Measurements from ENCODE around the gene CDKN2C.
"Not testable (repeated sequence)": the region's sequence is repeated elsewhere in the genome, so short reads cannot be mapped to it uniquely, and the experiment has no call there.

The CDKN2C gene

GRCh38 chr1:50936321-50936720 lies 33.7 kb upstream of the CDKN2C start:
- peaks cover 4% of the 10 kb centered on the region; the same call in 1 of the 2 replicates for H3K4me1 ChIP-seq (ENCODE audit: insufficient read depth, low read length)
- no peak overlapping the region for H3K27ac ChIP-seq (ENCODE audit: low read length)
- H3K27me3 ChIP-seq (ENCODE audit: insufficient read depth, low read length): no peaks in the 10 kb centered on the region
- H3K9me3 ChIP-seq (ENCODE audit: insufficient read depth, low read depth, low read length): no peaks in the 10 kb centered on the region
- no peak overlapping the region for H3K9ac ChIP-seq (ENCODE audit: low read depth, low read length)
- no peaks in the 10 kb centered on the region for H3K36me3 ChIP-seq (ENCODE audit: insufficient read depth, low read depth, low read length)
- H3K4me3 ChIP-seq (ENCODE audit: low read length): no peak overlapping the region

- Histone ChIP-seq H3K9ac (ENCODE audit: low read depth, low read length) (no peak overlapping the region), H3K27ac (ENCODE audit: low read length) (no peak overlapping the region), H3K27me3 (ENCODE audit: insufficient read depth, low read length) (no peaks in the 10 kb centered on the region), H3K4me3 (ENCODE audit: low read length) (no peak overlapping the region), H3K9me3 (ENCODE audit: insufficient read depth, low read depth, low read length) (no peaks in the 10 kb centered on the region), H3K4me1 (ENCODE audit: insufficient read depth, low read length) (peaks cover 4% of the 10 kb centered on the region; the same call in 1 of the 2 replicates), H3K36me3 (ENCODE audit: insufficient read depth, low read depth, low read length) (no peaks in the 10 kb centered on the region)
Observed at GRCh38 chr1:50940291-50940690, 29.8 kb upstream of the CDKN2C start.

GRCh38 chr1:50942334-50942733 lies 27.7 kb upstream of the CDKN2C start:
- H3K36me3 ChIP-seq (ENCODE audit: insufficient read depth, low read depth, low read length): no peaks in the 10 kb centered on the region
- no peaks in the 10 kb centered on the region for H3K4me1 ChIP-seq (ENCODE audit: insufficient read depth, low read length)
- H3K27me3 ChIP-seq (ENCODE audit: insufficient read depth, low read length): no peaks in the 10 kb centered on the region
- no peak overlapping the region for H3K9ac ChIP-seq (ENCODE audit: low read depth, low read length)
- no peaks in the 10 kb centered on the region for H3K9me3 ChIP-seq (ENCODE audit: insufficient read depth, low read depth, low read length)
- no peak overlapping the region for H3K4me3 ChIP-seq (ENCODE audit: low read length)
- no peak overlapping the region for H3K27ac ChIP-seq (ENCODE audit: low read length)

GRCh38 chr1:50949286-50949982 lies 20.6 kb upstream of the CDKN2C start:
- Histone ChIP-seq H3K27me3 (ENCODE audit: insufficient read depth, low read length) (no peaks in the 10 kb centered on the region), H3K27ac (ENCODE audit: low read length) (no peak overlapping the region), H3K9me3 (ENCODE audit: insufficient read depth, low read depth, low read length) (no peaks in the 10 kb centered on the region), H3K4me3 (ENCODE audit: low read length) (no peak overlapping the region), H3K9ac (ENCODE audit: low read depth, low read length) (no peak overlapping the region), H3K36me3 (ENCODE audit: insufficient read depth, low read depth, low read length) (no peaks in the 10 kb centered on the region), H3K4me1 (ENCODE audit: insufficient read depth, low read length) (no peaks in the 10 kb centered on the region)

GRCh38 chr1:50950396-50950795 lies 19.6 kb upstream of the CDKN2C start:
- Histone ChIP-seq H3K4me1 (ENCODE audit: insufficient read depth, low read length) (no peaks in the 10 kb centered on the region), H3K27ac (ENCODE audit: low read length) (no peak overlapping the region), H3K27me3 (ENCODE audit: insufficient read depth, low read length) (no peaks in the 10 kb centered on the region), H3K9me3 (ENCODE audit: insufficient read depth, low read depth, low read length) (no peaks in the 10 kb centered on the region), H3K9ac (ENCODE audit: low read depth, low read length) (no peak overlapping the region), H3K36me3 (ENCODE audit: insufficient read depth, low read depth, low read length) (no peaks in the 10 kb centered on the region), H3K4me3 (ENCODE audit: low read length) (no peak overlapping the region)

- H3K4me1 ChIP-seq (ENCODE audit: insufficient read depth, low read length); H3K27me3 ChIP-seq (ENCODE audit: insufficient read depth, low read length); H3K9ac ChIP-seq (ENCODE audit: low read depth, low read length); H3K27ac ChIP-seq (ENCODE audit: low read length); H3K4me3 ChIP-seq (ENCODE audit: low read length); H3K36me3 ChIP-seq (ENCODE audit: insufficient read depth, low read depth, low read length); H3K9me3 ChIP-seq (ENCODE audit: insufficient read depth, low read depth, low read length): not testable (repeated sequence)
Observed at GRCh38 chr1:50952566-50952965, 17.5 kb upstream of the CDKN2C start.

GRCh38 chr1:50955116-50955515 lies 14.9 kb upstream of the CDKN2C start:
- no peak overlapping the region for H3K4me3 ChIP-seq (ENCODE audit: low read length)
- no peak overlapping the region for H3K27ac ChIP-seq (ENCODE audit: low read length)
- no peak overlapping the region for H3K9ac ChIP-seq (ENCODE audit: low read depth, low read length)
- no peaks in the 10 kb centered on the region for H3K36me3 ChIP-seq (ENCODE audit: insufficient read depth, low read depth, low read length)
- no peaks in the 10 kb centered on the region for H3K4me1 ChIP-seq (ENCODE audit: insufficient read depth, low read length)
- no peaks in the 10 kb centered on the region for H3K9me3 ChIP-seq (ENCODE audit: insufficient read depth, low read depth, low read length)
- no peaks in the 10 kb centered on the region for H3K27me3 ChIP-seq (ENCODE audit: insufficient read depth, low read length)

- H3K9me3 ChIP-seq (ENCODE audit: insufficient read depth, low read depth, low read length): no peaks in the 10 kb centered on the region
- no peaks in the 10 kb centered on the region for H3K36me3 ChIP-seq (ENCODE audit: insufficient read depth, low read depth, low read length)
- H3K27me3 ChIP-seq (ENCODE audit: insufficient read depth, low read length): peaks cover 11% of the 10 kb centered on the region
- H3K9ac ChIP-seq (ENCODE audit: low read depth, low read length): peak overlapping the region; percentile 93
- H3K27ac ChIP-seq (ENCODE audit: low read length): peak overlapping the region; percentile 76
- no peaks in the 10 kb centered on the region for H3K4me1 ChIP-seq (ENCODE audit: insufficient read depth, low read length)
- H3K4me3 ChIP-seq (ENCODE audit: low read length): peak overlapping the region; percentile 100
Observed at GRCh38 chr1:50959303-50959912, 10.6 kb upstream of the CDKN2C start.

GRCh38 chr1:50959913-50960844 lies 9.9 kb upstream of the CDKN2C start, which contains the start of gene FAF1:
FAF1 (minus strand) TSS chr1:50960267; CDS start chr1:50959811, 456 bp downstream.
- H3K27ac ChIP-seq (ENCODE audit: low read length): peak within 1 kb of the TSS; percentile 76
- H3K4me3 ChIP-seq (ENCODE audit: low read length): peak within 1 kb of the TSS; percentile 100
- no peaks in the 10 kb centered on the region for H3K4me1 ChIP-seq (ENCODE audit: insufficient read depth, low read length)
- H3K9me3 ChIP-seq (ENCODE audit: insufficient read depth, low read depth, low read length): no peaks in the 10 kb centered on the region
- H3K36me3 ChIP-seq (ENCODE audit: insufficient read depth, low read depth, low read length): no peaks in the 10 kb centered on the region
- H3K9ac ChIP-seq (ENCODE audit: low read depth, low read length): peak within 1 kb of the TSS; percentile 93
- peaks cover 19% of the 10 kb centered on the region for H3K27me3 ChIP-seq (ENCODE audit: insufficient read depth, low read length)

- H3K4me1 ChIP-seq (ENCODE audit: insufficient read depth, low read length): peaks cover 4% of the 10 kb centered on the region; the same call in 1 of the 2 replicates
- H3K36me3 ChIP-seq (ENCODE audit: insufficient read depth, low read depth, low read length): no peaks in the 10 kb centered on the region
- peaks cover 64% of the 10 kb centered on the region for H3K27me3 ChIP-seq (ENCODE audit: insufficient read depth, low read length)
- no peak overlapping the region for H3K27ac ChIP-seq (ENCODE audit: low read length)
- H3K4me3 ChIP-seq (ENCODE audit: low read length): no peak overlapping the region
- no peaks in the 10 kb centered on the region for H3K9me3 ChIP-seq (ENCODE audit: insufficient read depth, low read depth, low read length)
- no peak overlapping the region for H3K9ac ChIP-seq (ENCODE audit: low read depth, low read length)
Observed at GRCh38 chr1:50964863-50965262, 5.2 kb upstream of the CDKN2C start.

- Histone ChIP-seq H3K27me3 (ENCODE audit: insufficient read depth, low read length) (peaks cover 86% of the 10 kb centered on the region), H3K9me3 (ENCODE audit: insufficient read depth, low read depth, low read length) (no peaks in the 10 kb centered on the region), H3K36me3 (ENCODE audit: insufficient read depth, low read depth, low read length) (no peaks in the 10 kb centered on the region), H3K27ac (ENCODE audit: low read length) (no peak overlapping the region), H3K4me3 (ENCODE audit: low read length) (no peak overlapping the region), H3K4me1 (ENCODE audit: insufficient read depth, low read length) (peaks cover 9% of the 10 kb centered on the region; the same call in 1 of the 2 replicates), H3K9ac (ENCODE audit: low read depth, low read length) (no peak overlapping the region)
Observed at GRCh38 chr1:50966991-50967390, 3.1 kb upstream of the CDKN2C start.

Measured in iPS-20b (cell line).